GM21447 (cell line): Measurements from ENCODE around the gene FTO.

Source experiments
- ATAC-seq: cut with Tn5 transposase; IDR thresholded peaks from one replicate; pipeline ENCODE4 v1.9.1; 2021; ENCODE audit not compliant: unreplicated experiment

FTO gene

DNA sequence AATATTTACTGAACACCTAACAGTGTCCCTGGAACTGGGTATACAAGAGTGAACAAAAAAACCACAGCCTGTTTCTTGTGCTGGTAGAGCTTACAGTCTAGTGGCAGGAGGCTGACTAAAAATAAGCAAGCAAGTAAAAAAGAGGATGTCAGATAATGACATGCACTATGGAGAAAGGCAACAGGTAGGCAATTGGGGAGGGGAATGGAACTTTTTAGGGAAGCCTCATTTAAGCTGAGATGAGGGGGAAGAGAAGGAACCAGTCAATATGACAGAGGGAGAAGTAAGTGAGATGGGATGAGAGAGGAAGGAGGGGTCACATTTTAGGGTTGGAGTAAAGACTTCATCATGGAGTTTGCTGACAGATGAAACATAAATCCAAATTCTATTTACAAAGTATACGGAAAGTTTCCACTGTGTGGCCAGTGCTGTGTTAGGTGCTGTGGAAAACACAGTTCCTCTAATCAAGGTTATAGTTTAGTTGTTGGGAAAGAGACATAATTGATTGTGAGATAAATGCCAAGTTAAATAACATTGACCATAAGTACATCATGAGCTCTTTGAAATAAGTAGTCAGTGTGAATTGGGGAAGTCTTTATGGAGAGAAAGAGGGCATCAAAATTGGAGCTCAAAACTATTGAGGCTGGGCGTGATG, 251.4 kb downstream of the FTO start:
- no peak for ATAC-seq

DNA sequence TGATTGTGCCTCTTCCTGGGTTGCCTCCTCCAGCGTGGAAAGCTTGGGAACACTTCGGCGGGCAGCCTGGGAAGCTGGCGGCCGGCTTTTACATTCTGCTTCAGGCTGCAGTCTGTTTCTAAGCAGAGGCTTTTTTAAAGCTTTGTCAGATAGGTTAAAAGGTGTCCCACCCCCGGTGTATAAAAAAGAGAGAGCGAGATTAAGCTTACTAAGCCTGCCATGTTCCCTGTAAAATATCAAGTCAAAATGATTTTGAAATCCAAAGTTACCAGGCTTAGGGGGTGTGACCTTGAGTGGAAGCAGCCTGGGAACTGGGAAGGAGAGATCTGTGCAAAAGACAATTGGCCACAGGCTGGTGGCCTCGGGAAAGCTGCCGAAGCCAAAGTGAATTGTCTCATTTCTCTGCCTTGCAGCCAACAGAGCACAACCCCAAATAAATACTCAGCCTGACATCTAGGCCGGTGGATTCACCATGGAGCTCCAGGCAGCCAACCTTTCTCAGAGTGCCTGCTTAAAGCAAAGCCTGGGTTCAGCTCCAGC, 254.5 kb downstream of the FTO start:
- ATAC-seq, result no peak

DNA sequence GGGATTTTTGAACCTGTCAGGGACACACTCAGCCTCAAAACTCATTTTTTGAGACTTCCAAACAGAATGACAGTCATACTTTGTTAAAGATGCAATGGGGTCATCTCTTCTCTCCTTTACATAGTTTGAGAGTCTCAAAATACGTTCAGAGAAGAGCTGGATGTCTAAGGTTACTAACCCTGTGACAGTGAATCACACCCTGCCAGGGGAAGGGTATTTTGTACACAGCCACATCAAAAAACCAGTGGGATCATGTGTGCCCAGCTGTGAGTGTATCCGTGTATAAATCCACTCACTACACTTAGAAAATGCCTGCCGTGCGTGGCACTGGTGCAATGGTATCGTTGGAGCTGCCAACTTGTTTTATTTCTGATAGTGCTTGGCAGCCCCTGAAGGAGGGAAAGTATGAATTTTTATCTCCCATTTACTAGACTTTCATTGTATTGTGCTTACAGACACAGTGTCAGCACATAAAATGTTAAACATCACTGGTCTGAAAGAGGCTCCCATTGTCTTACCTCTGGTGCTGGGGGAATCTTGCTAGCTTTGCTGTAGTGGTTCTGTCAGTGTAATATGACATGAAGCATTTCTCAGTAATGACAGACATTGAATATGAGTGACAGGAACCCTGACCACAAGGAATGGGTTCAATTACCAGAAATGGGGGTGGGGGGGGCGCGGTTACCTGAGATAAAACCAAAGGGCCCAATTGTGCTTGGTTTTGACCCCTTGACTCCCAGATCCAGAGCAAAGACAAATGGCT, 256.3 kb downstream of the FTO start:
- ATAC-seq, result no peak

DNA sequence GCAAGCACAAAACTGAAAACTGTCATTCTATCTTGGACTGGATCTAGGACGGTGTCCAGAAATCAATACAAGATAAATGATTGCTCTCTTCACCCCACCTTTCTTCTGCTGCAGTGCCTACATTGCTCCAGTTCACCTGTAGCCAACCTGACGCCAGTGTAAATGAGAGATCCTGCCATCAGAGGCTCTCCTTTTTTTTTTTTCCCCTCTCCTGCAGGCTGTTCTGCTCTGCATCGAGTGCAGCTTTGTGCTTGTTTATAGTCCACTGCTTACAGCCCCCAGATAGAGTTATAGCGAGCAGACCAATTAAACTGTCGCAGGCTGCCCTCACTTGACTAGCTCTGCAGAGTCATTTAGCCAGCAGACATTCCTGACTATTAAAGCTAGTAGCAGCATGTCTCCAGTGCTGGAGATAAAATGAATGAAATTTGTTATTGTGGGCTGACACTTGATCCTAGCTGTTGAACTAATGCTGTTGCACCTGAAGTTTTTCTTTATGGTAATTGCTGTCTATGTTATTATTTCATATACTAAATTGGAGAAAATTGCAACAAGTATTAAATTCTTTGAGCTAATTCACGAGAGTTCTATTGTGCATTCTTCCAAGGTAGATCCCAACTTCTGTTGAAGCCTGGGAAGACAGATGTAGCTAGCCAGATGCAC, 257.1 kb downstream of the FTO start:
- no peak for ATAC-seq

DNA sequence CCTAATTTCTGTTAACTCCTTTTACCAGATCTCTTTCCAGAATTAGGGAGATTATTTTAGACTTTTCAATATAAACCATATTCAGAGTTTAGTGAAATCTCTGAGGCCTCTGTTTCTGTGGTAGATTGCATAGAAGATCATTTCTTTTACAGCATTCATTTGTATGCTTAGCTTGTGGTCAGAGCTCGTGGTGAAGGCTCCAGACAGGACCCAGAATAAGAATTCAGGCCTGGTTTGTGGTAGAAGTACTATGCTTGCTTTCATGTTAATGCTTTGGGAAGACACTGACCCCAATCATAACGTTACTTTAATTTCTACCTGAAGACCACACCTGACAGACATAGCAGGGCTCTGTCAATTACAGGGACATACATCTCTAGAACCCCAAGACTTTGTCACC, 258.1 kb downstream of the FTO start:
- ATAC-seq, result no peak

DNA sequence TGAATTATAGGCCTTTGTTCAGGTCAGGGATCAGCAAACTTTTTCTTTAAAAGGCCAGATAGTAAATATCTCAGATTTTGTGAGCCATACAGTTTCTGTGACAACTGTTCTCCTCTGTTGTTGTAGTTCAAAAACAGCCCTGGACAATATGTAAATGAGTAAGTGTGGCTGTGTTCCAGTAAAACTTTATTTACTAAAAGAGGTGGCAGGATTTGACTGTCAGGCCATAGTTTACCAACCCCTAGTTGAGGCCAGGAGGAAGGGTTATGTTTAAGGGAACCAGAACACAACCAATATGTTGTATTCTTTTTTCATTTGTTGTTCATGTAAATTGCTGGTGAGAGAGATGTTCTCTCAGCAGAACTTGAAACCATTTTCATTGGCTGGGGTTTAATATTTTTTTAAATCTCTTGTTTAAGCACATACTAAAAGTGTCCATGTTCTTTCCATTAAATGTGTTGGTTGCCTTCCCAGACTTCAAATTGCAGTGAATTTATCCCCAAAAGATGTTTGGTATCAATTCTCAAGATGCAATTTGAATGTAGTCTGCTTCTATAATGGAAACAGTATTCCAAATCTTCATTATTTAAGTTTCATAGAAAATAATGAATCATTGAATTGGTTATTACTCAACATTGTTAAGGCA, 260.3 kb downstream of the FTO start:
- no peak for ATAC-seq

DNA sequence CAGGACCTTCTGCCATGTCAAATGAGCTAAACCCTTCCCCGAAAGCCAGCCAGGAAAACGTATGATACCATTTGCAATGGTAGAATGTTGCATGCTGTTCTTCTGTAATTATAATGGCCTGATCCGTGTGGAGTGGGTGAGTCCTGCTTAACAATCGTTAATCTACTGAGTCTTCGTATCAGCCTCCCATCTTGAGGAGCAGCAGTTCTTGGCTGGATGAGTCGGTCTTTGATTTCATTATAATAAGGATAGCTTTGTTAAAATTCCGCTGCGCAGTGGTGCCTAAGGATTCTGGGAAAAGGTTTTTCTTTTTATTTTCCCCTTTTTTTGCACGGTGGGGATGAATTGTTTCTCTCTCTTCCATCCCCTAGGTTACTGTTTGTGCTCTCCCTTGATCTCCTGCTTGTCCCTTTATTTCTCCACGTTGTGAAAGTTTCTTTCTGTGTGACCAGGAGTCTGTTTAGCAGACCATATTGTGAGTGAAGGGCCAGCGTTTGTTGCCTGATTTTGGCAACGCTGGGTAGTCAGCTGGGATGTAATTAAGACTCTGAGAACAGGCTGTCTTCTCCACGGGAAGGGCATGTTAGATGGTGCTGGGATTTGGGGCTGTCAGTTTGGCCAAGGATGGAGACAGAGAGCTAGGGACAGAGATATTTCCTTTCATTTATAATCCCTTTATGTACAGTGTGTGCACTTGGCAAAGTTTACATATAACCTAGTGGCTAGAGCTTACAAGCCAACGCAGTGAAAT, 263.0 kb downstream of the FTO start:
- ATAC-seq, result no peak

DNA sequence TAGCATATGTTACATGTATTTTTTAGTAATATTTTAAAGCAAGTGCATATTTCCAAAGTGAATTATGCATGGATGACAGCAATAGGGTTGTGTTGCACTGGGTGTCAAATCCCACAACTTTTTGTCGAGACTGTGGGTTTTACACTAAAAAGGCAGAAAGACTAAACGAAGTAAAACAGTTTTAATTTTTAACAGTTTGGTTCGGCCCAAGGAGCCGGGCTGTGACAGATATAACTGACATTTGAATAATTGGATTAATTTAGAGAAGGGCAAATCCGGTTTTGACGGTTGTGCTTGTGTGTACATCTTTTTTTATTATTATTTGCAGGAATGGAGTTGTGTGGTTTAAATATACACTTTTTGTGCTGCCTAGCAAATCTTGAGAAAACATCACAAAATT, 263.6 kb downstream of the FTO start:
- ATAC-seq, result no peak

DNA sequence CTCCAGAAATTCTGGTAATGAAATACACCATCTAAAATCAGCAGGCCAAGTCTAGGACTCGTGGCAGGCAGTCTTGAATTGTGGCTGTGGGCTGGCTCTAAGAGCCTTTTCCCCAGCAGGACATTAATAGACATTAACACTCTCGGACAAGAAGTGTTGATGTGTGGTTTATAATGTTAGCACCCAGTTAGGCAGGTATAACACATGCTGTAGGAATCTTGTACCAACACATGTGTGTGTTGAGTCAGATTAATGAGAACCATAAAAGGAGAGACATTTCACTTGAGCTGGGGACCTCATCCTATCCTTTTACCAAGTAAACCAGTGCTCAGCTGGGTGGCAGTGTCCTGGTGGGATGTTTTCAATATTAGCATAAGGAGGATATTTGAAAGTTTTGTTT, 264.5 kb downstream of the FTO start:
- no peak for ATAC-seq

DNA sequence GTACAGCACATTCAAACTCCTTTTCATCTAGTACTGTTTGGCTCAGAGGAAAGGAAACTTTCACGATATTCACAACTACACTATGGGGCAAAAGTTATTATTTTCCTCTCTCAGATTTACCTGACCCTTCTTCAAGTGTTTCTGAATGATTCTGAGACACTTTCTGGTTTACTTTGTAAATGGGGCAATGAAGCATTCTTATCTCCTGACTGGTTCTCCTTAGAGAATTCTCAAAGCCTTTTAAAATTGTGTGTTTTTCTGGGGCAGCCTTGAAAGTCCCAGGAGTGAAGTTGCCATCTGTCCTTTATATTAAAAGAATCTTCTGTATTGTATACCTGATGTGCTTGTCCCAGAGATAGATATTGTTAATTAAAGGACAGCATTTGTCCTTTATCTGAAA, 264.9 kb downstream of the FTO start:
- no peak for ATAC-seq

DNA sequence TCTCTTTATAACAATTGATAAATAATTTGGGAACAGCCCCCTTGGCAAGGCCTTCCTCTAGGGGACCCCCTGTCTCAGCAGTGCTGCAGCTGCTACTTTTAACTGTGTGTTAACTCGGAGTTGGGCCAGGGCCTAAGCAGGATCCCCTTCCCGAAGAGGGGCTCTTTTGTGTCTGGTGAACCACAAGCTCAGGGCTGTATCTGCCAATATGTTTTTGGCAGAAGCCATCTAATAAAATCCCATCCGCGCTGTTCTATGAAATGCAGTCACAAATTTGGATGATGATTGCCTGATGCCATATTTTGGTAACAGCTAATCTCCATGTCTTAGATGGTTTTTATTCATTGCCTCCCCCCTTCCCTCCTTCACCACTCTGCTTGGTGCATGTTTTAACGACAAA, 267.7 kb downstream of the FTO start:
- no peak for ATAC-seq

DNA sequence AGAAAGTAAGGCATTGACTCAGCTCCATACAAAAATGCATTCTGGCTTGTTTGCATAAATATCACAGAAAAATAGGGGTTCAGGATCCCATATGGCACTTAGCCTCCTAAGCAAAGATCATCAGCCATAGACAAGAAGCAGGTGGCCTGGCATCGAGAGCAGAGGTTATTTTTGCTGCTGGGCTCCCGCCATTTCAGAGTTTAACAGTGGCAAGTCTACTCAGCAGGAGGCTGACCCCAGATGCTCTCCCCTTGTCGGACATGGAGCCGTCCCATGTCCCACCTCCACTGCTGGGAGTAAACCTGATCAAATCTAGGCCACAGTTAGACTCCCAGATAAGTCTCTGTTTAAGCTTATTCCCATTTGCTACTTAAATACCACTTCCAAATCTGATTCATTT, 269.1 kb downstream of the FTO start:
- ATAC-seq, result no peak

DNA sequence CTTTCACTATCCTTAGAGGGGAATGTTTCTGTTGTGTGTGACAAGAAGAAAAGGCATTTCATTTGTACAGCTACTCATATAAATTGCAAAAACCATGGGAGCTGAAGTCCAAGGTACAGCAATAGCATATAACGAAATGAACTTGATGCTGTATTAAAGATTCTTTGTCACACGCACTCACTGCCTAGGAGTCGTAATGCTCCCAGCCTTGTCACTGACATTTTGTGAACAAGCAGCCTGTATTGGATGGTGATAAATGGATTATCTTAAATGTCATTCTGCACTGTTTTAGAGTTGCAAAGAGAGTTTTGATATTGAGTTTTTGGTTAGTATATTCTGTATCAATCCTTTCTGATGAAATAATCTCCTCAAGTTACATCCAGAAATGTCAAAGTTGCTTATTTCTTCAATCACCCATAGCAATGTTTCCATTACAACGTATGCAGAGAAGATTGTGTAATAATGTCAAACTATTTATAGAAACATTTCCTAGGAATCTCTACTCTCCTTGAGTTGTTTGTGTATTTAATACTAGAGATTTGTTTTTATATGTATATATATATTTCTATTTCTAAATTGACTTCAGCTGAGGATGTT, 270.6 kb downstream of the FTO start:
- ATAC-seq, result no peak

DNA sequence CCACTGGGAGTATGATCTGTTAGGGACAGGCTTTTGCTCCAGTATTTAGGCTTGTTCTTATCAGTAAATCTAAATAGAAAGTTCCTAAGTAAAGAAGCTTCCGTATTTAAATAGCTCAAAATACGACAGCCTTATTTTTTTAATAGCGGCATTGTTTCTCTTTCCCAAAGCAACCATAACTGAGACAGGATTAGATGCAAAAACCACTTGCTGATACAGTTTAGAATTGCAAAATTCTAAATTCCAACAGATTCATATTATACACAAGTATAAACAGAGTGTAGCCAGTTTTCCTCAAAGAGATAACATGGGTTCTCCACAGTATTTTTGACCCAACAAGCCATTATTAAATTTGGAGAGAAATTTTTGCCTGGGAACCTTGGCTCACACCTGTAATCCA, 276.7 kb downstream of the FTO start:
- ATAC-seq, result no peak

DNA sequence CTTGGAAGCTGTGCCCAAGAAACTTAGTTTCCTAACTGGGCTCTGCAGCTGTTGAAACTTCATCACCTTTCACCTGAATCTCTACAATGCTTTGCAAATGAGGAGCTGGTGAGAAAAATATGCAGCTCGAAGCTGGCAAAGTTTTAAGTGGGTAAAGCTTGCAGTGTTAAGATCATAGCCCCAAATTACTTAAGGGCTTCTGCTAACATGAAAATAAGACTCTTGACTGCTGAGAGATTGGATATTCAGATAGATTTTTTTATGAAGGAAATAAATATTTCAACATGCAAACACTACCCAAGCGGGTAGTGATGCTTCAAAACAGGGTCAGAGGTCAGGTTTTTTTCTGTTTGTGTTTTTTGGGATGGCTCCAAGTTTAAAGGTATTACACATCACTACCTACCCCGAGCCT, 278.7 kb downstream of the FTO start:
- no peak for ATAC-seq

DNA sequence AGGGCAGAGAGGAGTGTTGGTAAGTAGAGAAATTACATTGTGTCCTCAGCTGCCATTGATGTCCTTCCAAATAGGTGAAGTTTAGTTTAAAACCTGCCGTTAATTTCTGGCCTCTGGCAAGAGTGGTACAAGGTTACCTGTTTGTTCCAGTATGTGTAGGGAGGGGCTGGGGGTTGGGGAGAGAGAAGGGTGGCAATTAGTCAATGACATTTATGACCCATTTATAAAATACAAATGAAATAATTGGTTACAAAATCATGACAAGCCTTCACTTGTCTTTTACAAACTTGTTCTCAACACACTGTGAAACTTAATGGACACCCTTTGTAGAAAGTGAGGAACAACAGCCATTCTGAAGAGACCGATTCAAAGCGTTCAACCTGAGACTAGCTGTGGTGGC, 281.0 kb downstream of the FTO start:
- ATAC-seq, result no peak

DNA sequence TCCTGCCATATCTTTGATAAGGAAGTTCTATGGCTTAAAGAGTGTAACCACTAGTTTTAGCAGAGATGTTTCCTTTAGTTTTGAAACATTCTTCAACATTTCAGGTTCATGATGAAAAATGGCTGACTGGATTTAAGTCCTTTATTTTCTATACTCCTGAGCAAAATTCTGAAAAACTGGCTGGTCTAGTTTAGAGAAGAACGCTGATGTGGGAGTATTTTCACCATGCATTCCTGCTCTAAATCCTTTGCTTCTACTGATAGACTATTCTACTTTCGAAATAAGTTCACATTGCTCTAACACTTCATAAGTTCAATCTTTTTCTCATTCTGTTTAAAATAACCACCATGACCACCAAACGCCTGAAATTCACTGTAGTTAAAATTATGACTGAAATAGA, 281.9 kb downstream of the FTO start:
- ATAC-seq, result no peak

DNA sequence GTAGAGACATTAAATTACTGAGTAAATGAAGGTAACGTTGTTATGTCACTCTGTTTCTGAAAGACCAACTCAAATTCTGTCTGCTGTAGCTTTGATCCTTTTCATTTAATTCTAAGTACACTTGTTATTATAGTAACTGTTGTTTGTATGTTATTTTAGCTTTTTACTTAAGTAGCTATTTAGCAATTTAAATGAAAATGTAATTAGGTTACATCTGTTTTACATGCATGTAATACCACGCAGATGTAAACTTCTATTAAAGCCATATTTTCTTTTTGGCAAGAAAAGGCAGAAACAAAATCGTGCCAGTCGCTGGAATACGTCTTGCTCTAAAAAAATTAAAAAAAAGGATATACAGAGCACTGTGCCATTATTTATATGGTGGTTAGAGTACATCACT, 282.8 kb downstream of the FTO start:
- no peak for ATAC-seq

DNA sequence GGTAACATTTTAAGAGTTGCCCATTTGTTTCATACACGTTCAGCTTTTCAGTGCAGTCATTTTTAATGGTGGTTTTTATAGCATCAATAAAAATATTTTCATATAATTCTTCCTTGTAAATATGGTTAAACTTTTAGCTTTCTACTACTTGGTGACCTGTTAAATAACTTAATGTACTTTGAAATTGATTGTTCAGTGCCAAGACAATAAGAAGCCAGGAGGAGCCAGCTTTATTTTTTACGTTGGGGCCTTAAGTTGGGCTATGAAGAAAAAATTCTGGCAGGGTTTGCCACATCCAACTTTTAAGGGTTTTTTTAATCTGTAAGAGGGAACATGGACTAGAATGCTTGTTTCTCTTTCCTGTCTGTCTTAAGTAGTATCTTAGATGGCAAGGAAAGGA, 284.2 kb downstream of the FTO start:
- ATAC-seq, result no peak

DNA sequence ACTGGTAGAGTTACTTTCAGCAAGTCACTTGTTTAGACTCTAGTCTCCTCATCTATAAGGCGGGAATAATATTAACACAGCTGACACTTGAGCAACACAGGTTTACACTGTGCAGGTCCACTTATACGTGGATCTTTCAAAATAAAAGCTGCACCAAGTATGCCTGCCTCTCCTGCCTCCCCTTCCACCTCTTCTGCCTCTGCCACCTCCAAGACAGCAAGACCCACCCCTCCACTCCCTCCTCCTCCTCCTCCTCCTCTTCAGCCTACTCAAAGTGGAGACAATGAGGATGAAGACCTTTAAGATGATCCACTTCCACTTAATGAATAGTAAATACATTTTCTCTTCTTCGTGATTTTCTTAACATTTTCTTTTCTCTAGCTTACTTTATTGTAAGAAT, 285.6 kb downstream of the FTO start:
- ATAC-seq, result no peak
